H9 (cell line): ENCODE data around the gene FAP. TPM values are rescaled to one million over a fixed set of nuclear protein-coding genes. Genes with fewer than 3 reads are reported as not detected.

Experiments
- DNase-seq: peaks from one replicate; pipeline ENCODE4 v3.0.0-alpha.2; 2017
- H2AFZ ChIP-seq: one replicate; pipeline ENCODE4 v1.6.1; 2013; ENCODE audit warnings: mild to moderate bottlenecking, low read length, control low read depth, moderate library complexity
- H2AK5ac ChIP-seq: 2 replicates; pipeline ENCODE4 v1.6.1; 2013; ENCODE audit warnings: low read length, control low read depth, mixed read lengths; ENCODE audit not compliant: insufficient read length
- H2BK120ac ChIP-seq: one replicate; pipeline ENCODE4 v1.6.1; 2013; ENCODE audit warnings: low read depth, mild to moderate bottlenecking, low read length, control low read depth, inconsistent platforms; ENCODE audit not compliant: poor library complexity, severe bottlenecking
- H2BK12ac ChIP-seq: 2 replicates; pipeline ENCODE4 v1.6.1; 2013; ENCODE audit warnings: low read length, control low read depth, mixed read lengths, low read depth; ENCODE audit not compliant: insufficient read length
- H2BK15ac ChIP-seq: 2 replicates; pipeline ENCODE4 v1.6.1; 2013; ENCODE audit warnings: low read depth, low read length, control low read depth
- H2BK20ac ChIP-seq: one replicate; pipeline ENCODE4 v1.6.1; 2013; ENCODE audit warnings: low read depth, mild to moderate bottlenecking, low read length, control low read depth, inconsistent platforms; ENCODE audit not compliant: poor library complexity, severe bottlenecking
- H2BK5ac ChIP-seq: 2 replicates; pipeline ENCODE4 v1.6.1; 2013; ENCODE audit warnings: low read length, control low read depth, mixed read lengths; ENCODE audit not compliant: insufficient read length
- H3K14ac ChIP-seq: 2 replicates; pipeline ENCODE4 v1.6.1; 2013; ENCODE audit warnings: low read length, control low read depth; ENCODE audit not compliant: insufficient read depth
- H3K18ac ChIP-seq: 2 replicates; pipeline ENCODE4 v1.6.1; 2013; ENCODE audit warnings: low read depth, mild to moderate bottlenecking, mixed read lengths, low read length, control low read depth; ENCODE audit not compliant: insufficient read length
- H3K23ac ChIP-seq: 2 replicates; pipeline ENCODE4 v1.6.1; 2013; ENCODE audit warnings: low read length, control low read depth, mixed read lengths, low read depth; ENCODE audit not compliant: insufficient read length
- H3K23me2 ChIP-seq: 2 replicates; pipeline ENCODE4 v1.6.1; 2013; ENCODE audit warnings: low read depth, mild to moderate bottlenecking, mixed read lengths, low read length, control low read depth; ENCODE audit not compliant: insufficient read length, poor library complexity, severe bottlenecking
- H3K27ac ChIP-seq: 2 replicates; pipeline ENCODE4 v1.5.1; 2013; ENCODE audit warnings: low read length, control low read depth, mixed read lengths, low read depth; ENCODE audit not compliant: insufficient read length
- H3K27me3 ChIP-seq: 2 replicates; pipeline ENCODE4 v1.6.1; 2013; ENCODE audit warnings: low read length, control low read depth, inconsistent platforms; ENCODE audit not compliant: insufficient read depth
- H3K4ac ChIP-seq: 2 replicates; pipeline ENCODE4 v1.6.1; 2013; ENCODE audit warnings: low read depth, mild to moderate bottlenecking, control low read depth, inconsistent platforms, low read length, moderate library complexity
- H3K4me1 ChIP-seq: 2 replicates; pipeline ENCODE4 v1.6.1; 2013; ENCODE audit warnings: low read length, control low read depth, inconsistent platforms; ENCODE audit not compliant: insufficient read depth
- H3K4me2 ChIP-seq: 2 replicates; pipeline ENCODE4 v1.6.1; 2013; ENCODE audit warnings: low read length, control low read depth, mixed read lengths; ENCODE audit not compliant: insufficient read length, insufficient read depth
- H3K56ac ChIP-seq: 2 replicates; pipeline ENCODE4 v1.6.1; 2013; ENCODE audit warnings: low read depth, mild to moderate bottlenecking, mixed read lengths, low read length, control low read depth; ENCODE audit not compliant: insufficient read length
- H3K79me1 ChIP-seq: 2 replicates; pipeline ENCODE4 v1.6.1; 2013; ENCODE audit warnings: low read depth, mild to moderate bottlenecking, moderate library complexity, low read length, control low read depth, inconsistent platforms; ENCODE audit not compliant: insufficient read depth, poor library complexity, severe bottlenecking
- H3K79me2 ChIP-seq: 2 replicates; pipeline ENCODE4 v1.6.1; 2013; ENCODE audit warnings: low read length, control low read depth, inconsistent platforms; ENCODE audit not compliant: insufficient read depth
- H3K9ac ChIP-seq: 2 replicates; pipeline ENCODE4 v1.6.1; 2013; ENCODE audit warnings: low read length, control low read depth, mixed read lengths; ENCODE audit not compliant: insufficient read length; ENCODE audit errors: extremely low read depth
- H3K9me3 ChIP-seq: one replicate; pipeline ENCODE4 v1.6.1; 2013; ENCODE audit warnings: low read depth, low read length, inconsistent platforms; ENCODE audit not compliant: control insufficient read depth
- H3T11ph ChIP-seq: one replicate; pipeline ENCODE4 v1.6.1; 2013; ENCODE audit warnings: mild to moderate bottlenecking, low read length, control low read depth, inconsistent platforms
- H4K20me1 ChIP-seq: one replicate; pipeline ENCODE4 v1.6.1; 2013; ENCODE audit not compliant: control insufficient read depth, insufficient read length, insufficient read depth
- H4K5ac ChIP-seq: 2 replicates; pipeline ENCODE4 v1.6.1; 2013; ENCODE audit warnings: low read depth, mild to moderate bottlenecking, mixed read lengths, low read length, control low read depth; ENCODE audit not compliant: insufficient read length
- H4K8ac ChIP-seq: replicated peaks from 2 replicates; pipeline ENCODE4 v1.6.1; 2013; ENCODE audit warnings: low read length, control low read depth, mixed read lengths, low read depth; ENCODE audit not compliant: insufficient read length
- H4K91ac ChIP-seq: 2 replicates; pipeline ENCODE4 v1.6.1; 2013; ENCODE audit warnings: low read depth, mild to moderate bottlenecking, moderate library complexity, mixed read lengths, low read length, control low read depth; ENCODE audit not compliant: insufficient read length
- H3K27ac Mint-ChIP-seq, 3 experiments: 2 replicates in 2 of 3; 3 replicates in 1 of 3; pipeline ENCODE4 v1.8.0; 2020 to 2021; ENCODE audit warnings: mixed read lengths in 3 of 3, mild to moderate bottlenecking in 1 of 3, moderate library complexity in 1 of 3
- H3K27me3 Mint-ChIP-seq: 2 replicates; pipeline ENCODE4 v1.8.0; 2021; ENCODE audit warnings: low read depth, mild to moderate bottlenecking, moderate library complexity, mixed read lengths
- H3K36me3 Mint-ChIP-seq, 3 experiments: 2 replicates in 2 of 3; 3 replicates in 1 of 3; pipeline ENCODE4 v1.8.0; 2020 to 2021; ENCODE audit warnings: low read depth in 3 of 3, mixed read lengths in 3 of 3; ENCODE audit not compliant: insufficient read depth in 1 of 3
- H3K4me1 Mint-ChIP-seq, 2 experiments: 2 replicates each; pipeline ENCODE4 v1.8.0; 2020; ENCODE audit warnings: mixed read lengths in 2 of 2
- H3K4me3 Mint-ChIP-seq, 2 experiments: 2 replicates in 1 of 2; 3 replicates in 1 of 2; pipeline ENCODE4 v1.8.0; 2020 to 2021; ENCODE audit warnings: mild to moderate bottlenecking in 2 of 2, mixed read lengths in 2 of 2, moderate library complexity in 1 of 2
- H3K9me3 Mint-ChIP-seq, 2 experiments: 2 replicates in 1 of 2; 3 replicates in 1 of 2; pipeline ENCODE4 v1.8.0; 2020; ENCODE audit warnings: mild to moderate bottlenecking in 2 of 2, mixed read lengths in 2 of 2, moderate library complexity in 1 of 2
- CTCF ChIP-seq: fragments of 200-600 bp; sonication (generic); conservative IDR thresholded peaks from 3 replicates; pipeline ENCODE4 v1.8.0; 2021; ENCODE audit warnings: antibody characterized with exemption, mild to moderate bottlenecking
- WGBS: extraction: QIAGEN DNeasy Blood & Tissue Kit; methylation state at CpG from one replicate; pipeline ENCODE4 v1.1.7; 2013; ENCODE audit warnings: missing lambda C conversion rate, low lambda C conversion rate, mixed read lengths; ENCODE audit not compliant: insufficient read length; ENCODE audit errors: extremely low coverage; 5-methylcytosine and 5-hydroxymethylcytosine counted together
- total RNA-seq: library from RNA; stranded (reverse); gene quantifications from 2 replicates; pipeline ENCODE4 v1.2.1, GENCODE V29; 2021

Gene FAP
- total RNA-seq, 1 experiment from 2014 or later = not detected

GRCh38 chr2:162256591-162256991 lies 13.3 kb upstream of the FAP start:
- Mint-ChIP-seq H3K4me1 (peaks cover 4 to 7% of the 10 kb centered on the region in 2 experiments; a peak in 2 of 4 replicates), H3K9me3 (no peaks in the 10 kb centered on the region), H3K27me3 (no peaks in the 10 kb centered on the region), H3K27ac (no peak overlapping the region), H3K36me3 (no peaks in the 10 kb centered on the region), H3K4me3 (no peak overlapping the region)
- Histone ChIP-seq H4K5ac (no peak overlapping the region), H4K20me1 (no peaks in the 10 kb centered on the region), H2BK15ac (no peak overlapping the region), H3K4ac (no peak overlapping the region), H3K27ac (no peak overlapping the region), H3K79me1 (no peaks in the 10 kb centered on the region), H2BK120ac (no peak overlapping the region), H3K23me2 (no peaks in the 10 kb centered on the region), H3K9me3 (no peaks in the 10 kb centered on the region), H2BK20ac (no peak overlapping the region), H3K9ac (no peak overlapping the region), H4K8ac (no peak overlapping the region), H3K23ac (no peak overlapping the region), H3K4me2 (no peak overlapping the region), H2AFZ (no peak overlapping the region), H3K14ac (no peak overlapping the region), H3T11ph (no peak overlapping the region), H2BK12ac (no peak overlapping the region), H3K18ac (no peak overlapping the region), H3K27me3 (no peaks in the 10 kb centered on the region), H4K91ac (no peak overlapping the region), H3K4me1 (no peaks in the 10 kb centered on the region), H3K56ac (no peak overlapping the region), H2AK5ac (no peak overlapping the region), H3K79me2 (no peaks in the 10 kb centered on the region), H2BK5ac (no peak overlapping the region)
- DNase-seq = no peak
- WGBS = no CpG with 5 or more reads among the region's 2 CpGs
- no peak for TF ChIP-seq CTCF
